ENCODE data around the gene PRPF6.

GRCh38 chr20:63968928-63969760, 11.8 kb upstream of the PRPF6 start:
- TF ChIP-seq, protein P1, sequence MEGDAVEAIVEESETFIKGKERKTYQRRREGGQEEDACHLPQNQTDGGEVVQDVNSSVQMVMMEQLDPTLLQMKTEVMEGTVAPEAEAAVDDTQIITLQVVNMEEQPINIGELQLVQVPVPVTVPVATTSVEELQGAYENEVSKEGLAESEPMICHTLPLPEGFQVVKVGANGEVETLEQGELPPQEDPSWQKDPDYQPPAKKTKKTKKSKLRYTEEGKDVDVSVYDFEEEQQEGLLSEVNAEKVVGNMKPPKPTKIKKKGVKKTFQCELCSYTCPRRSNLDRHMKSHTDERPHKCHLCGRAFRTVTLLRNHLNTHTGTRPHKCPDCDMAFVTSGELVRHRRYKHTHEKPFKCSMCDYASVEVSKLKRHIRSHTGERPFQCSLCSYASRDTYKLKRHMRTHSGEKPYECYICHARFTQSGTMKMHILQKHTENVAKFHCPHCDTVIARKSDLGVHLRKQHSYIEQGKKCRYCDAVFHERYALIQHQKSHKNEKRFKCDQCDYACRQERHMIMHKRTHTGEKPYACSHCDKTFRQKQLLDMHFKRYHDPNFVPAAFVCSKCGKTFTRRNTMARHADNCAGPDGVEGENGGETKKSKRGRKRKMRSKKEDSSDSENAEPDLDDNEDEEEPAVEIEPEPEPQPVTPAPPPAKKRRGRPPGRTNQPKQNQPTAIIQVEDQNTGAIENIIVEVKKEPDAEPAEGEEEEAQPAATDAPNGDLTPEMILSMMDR (IDR thresholded peaks at IDR 0.05) = no peak
- TF ChIP-seq ZFX (IDR thresholded peaks at IDR 0.05; ENCODE audit: borderline replicate concordance) = no peak

All from 22Rv1 (cell line).